HG03097 (cell line): Measurements from ENCODE around the gene CYFIP2.

ENCODE experiments used
- ATAC-seq: cut with Tn5 transposase; IDR thresholded peaks from one replicate; pipeline ENCODE4 v1.9.1; 2021; ENCODE audit not compliant: unreplicated experiment, low FRiP score

CYFIP2 gene

GRCh38 chr5:157285310-157286035 is 19.6 kb downstream of the CYFIP2 start:
- ATAC-seq: no peak

GRCh38 chr5:157286761-157287211 is 20.9 kb downstream of the CYFIP2 start:
- no peak for ATAC-seq

- no peak for ATAC-seq
Measured at GRCh38 chr5:157288405-157289163, 22.7 kb downstream of the CYFIP2 start.

- ATAC-seq: no peak
Measured at GRCh38 chr5:157289164-157289819, 23.4 kb downstream of the CYFIP2 start.

GRCh38 chr5:157290156-157290980 is 24.4 kb downstream of the CYFIP2 start:
- no peak for ATAC-seq

- ATAC-seq: peak; percentile 71
Measured at GRCh38 chr5:157290981-157291711, 25.2 kb downstream of the CYFIP2 start.

- ATAC-seq: no peak
Measured at GRCh38 chr5:157292599-157292998, 26.7 kb downstream of the CYFIP2 start.

- no peak for ATAC-seq
Measured at GRCh38 chr5:157294407-157295091, 28.6 kb downstream of the CYFIP2 start.

- ATAC-seq: no peak
Measured at GRCh38 chr5:157295247-157295646, 29.3 kb downstream of the CYFIP2 start.

- no peak for ATAC-seq
Measured at GRCh38 chr5:157300564-157300963, 34.6 kb downstream of the CYFIP2 start.

GRCh38 chr5:157301066-157301465 is 35.1 kb downstream of the CYFIP2 start:
- no peak for ATAC-seq

GRCh38 chr5:157303023-157303422 is 37.1 kb downstream of the CYFIP2 start:
- ATAC-seq: no peak

GRCh38 chr5:157303667-157304327 is 37.9 kb downstream of the CYFIP2 start:
- ATAC-seq: no peak

- no peak for ATAC-seq
Measured at GRCh38 chr5:157306081-157306480, 40.2 kb downstream of the CYFIP2 start.

GRCh38 chr5:157306692-157307471 is 41.0 kb downstream of the CYFIP2 start:
- ATAC-seq: no peak

GRCh38 chr5:157308836-157309465 is 43.0 kb downstream of the CYFIP2 start:
- ATAC-seq: no peak

- no peak for ATAC-seq
Measured at GRCh38 chr5:157309796-157310195, 43.9 kb downstream of the CYFIP2 start.

- no peak for ATAC-seq
Measured at GRCh38 chr5:157311595-157311994, 45.7 kb downstream of the CYFIP2 start.
